Duodenal mucosa (tissue), 2 donors: ENCODE data around the gene MRPL17.
A peak's percentile ranks its signal among the peaks of the same experiment; 100 is the strongest.

Source experiments
- H3K27ac ChIP-seq: one replicate; pipeline ENCODE4 v1.7.0; 2013; ENCODE audit warnings: low read depth, low read length
- H3K27me3 ChIP-seq, 2 donors: one replicate each; pipeline ENCODE4 v1.7.0; 2013; ENCODE audit warnings: low read length in 2 of 2, control low read depth in 1 of 2; ENCODE audit not compliant: insufficient read depth in 2 of 2, control insufficient read depth in 1 of 2
- H3K36me3 ChIP-seq, 2 donors: one replicate each; pipeline ENCODE4 v1.7.0; 2013; ENCODE audit warnings: low read length in 2 of 2, control low read depth in 1 of 2; ENCODE audit not compliant: insufficient read depth in 2 of 2, control insufficient read depth in 1 of 2
- H3K4me1 ChIP-seq, 2 donors: one replicate each; pipeline ENCODE4 v1.7.0; 2013; ENCODE audit warnings: low read length in 2 of 2, control low read depth in 1 of 2; ENCODE audit not compliant: insufficient read depth in 2 of 2, control insufficient read depth in 1 of 2
- H3K4me3 ChIP-seq, 2 donors: one replicate each; pipeline ENCODE4 v1.7.0; 2013; ENCODE audit warnings: low read length in 2 of 2, low read depth in 1 of 2
- H3K9ac ChIP-seq, 2 donors: one replicate each; pipeline ENCODE4 v1.7.0; 2013; ENCODE audit warnings: low read length in 2 of 2, low read depth in 1 of 2
- H3K9me3 ChIP-seq, 2 donors: one replicate each; pipeline ENCODE4 v1.7.0; 2013; ENCODE audit warnings: low read length in 2 of 2, control low read depth in 1 of 2; ENCODE audit not compliant: control insufficient read depth in 1 of 2

MRPL17 gene

DNA sequence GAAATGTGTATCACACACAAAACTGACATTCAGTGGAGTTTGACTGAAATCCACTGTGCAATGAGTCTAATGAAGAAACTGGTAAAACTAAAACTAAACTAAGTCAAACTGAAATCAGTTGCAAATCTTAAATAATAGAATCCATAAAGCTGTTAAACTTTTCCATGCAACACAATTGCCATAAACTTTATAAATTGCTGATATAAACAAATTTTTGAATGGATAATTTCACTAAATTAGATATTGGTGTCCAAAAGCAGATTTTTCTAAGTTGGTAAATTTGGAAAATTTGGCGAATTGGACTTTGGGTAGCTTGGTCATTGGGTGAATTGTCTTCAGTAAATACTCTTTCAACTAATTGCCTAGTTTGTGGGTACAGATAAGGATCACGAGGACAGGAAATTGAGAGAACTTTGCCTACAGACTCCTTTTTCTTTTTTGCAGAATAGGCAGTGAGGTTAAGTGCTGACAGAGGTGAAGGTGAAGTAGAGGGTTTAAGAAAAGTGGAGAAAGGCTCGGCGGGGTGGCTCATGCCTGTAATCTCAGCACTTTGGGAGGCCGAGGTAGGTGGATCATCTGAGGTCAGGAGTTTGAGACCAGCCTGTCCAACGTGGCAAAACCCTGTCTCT lies 12.8 kb downstream of the MRPL17 start:
- Histone ChIP-seq H3K9me3 (no peaks in the 10 kb centered on the region), H3K27ac (no peak overlapping the region), H3K27me3 (no peaks in the 10 kb centered on the region), H3K36me3 (no peaks in the 10 kb centered on the region), H3K4me1 (peaks cover 0 to 3% of the 10 kb centered on the region in 2 donors), H3K9ac (no peak overlapping the region), H3K4me3 (no peak overlapping the region)

GRCh38 chr11:6667733-6668374 lies 15.3 kb downstream of the MRPL17 start:
- Histone ChIP-seq H3K27me3 (no peaks in the 10 kb centered on the region), H3K27ac (no peak overlapping the region), H3K9ac (no peak overlapping the region), H3K9me3 (no peaks in the 10 kb centered on the region), H3K4me1 (no peaks in the 10 kb centered on the region), H3K4me3 (no peak overlapping the region), H3K36me3 (no peaks in the 10 kb centered on the region)

DNA sequence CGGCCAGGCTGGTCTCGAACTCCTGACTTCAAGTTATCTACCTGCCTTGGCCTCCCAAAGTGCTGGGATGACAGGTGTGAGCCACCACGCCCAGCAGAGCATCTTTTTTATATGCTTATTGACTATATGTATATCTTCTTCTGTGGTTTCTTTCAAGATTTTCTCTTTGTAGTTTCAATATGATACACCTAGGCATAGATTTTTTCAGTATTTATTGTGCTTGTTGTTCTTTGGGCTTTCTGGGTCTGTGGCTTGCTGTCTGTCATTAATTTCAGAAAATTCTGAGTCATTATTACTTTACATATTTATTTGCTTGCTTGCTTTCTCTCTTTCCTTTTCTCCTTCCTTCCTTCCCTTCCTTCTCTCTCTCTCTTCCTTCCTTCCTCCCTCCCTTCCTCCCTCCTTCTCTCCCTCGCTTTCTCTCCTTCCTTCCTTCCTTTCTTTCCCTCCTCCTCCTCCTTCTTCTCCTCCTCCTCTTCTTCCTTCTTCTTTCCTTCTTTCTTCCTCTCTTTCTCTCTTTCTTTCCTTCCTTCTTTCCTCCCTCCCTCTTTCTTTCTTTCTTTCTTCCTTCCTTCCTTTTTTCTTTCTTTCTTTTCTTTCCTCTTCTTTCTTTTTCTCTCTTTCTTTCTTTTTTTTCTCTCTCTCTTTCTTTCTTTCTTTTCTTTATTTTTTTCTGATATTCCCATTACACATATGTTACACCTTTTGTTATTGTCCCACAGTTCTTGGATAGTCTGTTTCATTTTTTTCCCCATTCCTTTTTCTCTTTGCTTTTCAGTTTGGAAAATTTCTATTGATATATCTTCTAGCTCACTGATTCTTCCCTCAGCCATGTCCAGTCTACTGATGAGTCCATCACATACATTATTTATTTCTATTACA lies 16.6 kb downstream of the MRPL17 start:
- Histone ChIP-seq H3K27ac (no peak overlapping the region), H3K9me3 (no peaks in the 10 kb centered on the region), H3K27me3 (no peaks in the 10 kb centered on the region), H3K36me3 (no peaks in the 10 kb centered on the region), H3K4me3 (no peak overlapping the region), H3K4me1 (no peaks in the 10 kb centered on the region), H3K9ac (no peak overlapping the region)

DNA sequence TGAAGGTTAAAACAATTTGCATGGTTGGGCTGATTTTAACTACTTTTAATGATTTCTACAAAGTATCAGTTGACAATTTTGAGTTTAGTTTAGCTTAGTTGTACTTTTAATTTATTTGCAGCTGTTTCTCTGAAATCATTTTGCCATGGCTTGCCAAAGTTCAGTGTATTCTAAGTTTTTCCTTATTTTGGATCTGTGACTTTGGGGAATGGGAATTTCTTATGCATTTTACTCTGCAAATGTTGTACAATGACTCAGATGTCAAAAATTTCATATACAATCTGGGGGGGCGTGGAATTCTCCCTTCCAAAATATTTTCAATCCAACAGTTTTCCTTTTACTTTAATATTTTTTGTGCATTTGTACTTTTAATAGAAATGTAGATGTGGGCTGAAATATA lies 18.6 kb downstream of the MRPL17 start:
- H3K36me3 ChIP-seq, result no peaks in the 10 kb centered on the region

DNA sequence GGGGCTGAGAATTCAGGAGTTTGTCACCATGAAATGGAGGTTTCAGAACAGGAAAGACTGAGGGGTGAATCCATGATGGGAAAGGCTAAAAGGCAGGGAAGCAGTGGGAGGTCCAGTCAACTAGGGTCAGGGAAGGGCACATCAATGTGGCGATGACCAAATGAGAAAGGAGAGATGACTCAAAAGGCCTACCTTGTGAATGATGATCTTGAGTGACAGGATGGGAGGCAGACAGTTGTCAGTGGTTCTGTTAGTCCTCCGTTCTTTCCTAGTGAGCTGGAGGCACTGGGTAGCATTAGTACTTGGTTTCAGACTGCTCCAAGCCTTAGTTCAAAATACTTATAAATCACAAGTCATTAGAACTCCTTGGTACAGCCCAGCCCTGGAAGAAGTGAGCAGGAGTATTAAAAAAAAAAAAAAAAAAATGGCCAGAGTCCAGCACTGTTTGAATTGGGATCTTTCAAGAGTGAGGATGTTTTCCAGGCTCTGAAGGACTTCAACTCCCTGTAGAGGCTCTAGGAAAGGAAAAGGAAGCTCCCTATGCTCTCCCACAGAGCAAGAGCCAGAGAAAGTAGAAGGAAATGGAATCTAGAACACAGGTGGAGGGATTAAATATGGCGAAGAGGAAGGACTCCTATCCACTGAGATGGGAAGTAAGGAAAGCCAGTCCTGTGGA lies 19.2 kb downstream of the MRPL17 start:
- Histone ChIP-seq H3K36me3 (no peaks in the 10 kb centered on the region), H3K4me1 (no peaks in the 10 kb centered on the region), H3K9me3 (no peaks in the 10 kb centered on the region), H3K4me3 (no peak overlapping the region), H3K9ac (no peak overlapping the region), H3K27ac (no peak overlapping the region), H3K27me3 (no peaks in the 10 kb centered on the region)

More for the DNA sequence above, 18.6 kb downstream of the MRPL17 start:
- Histone ChIP-seq H3K4me3 (no peak overlapping the region), H3K9me3 (no peaks in the 10 kb centered on the region), H3K27ac (no peak overlapping the region), H3K9ac (no peak overlapping the region), H3K4me1 (no peaks in the 10 kb centered on the region), H3K27me3 (no peaks in the 10 kb centered on the region)

- Histone ChIP-seq H3K4me3 (no peak overlapping the region), H3K9ac (no peak overlapping the region), H3K27me3 (peaks cover 11 to 19% of the 10 kb centered on the region in 2 donors), H3K9me3 (no peaks in the 10 kb centered on the region), H3K27ac (no peak overlapping the region), H3K4me1 (no peaks in the 10 kb centered on the region), H3K36me3 (no peaks in the 10 kb centered on the region)
Observed at GRCh38 chr11:6660712-6661111, 22.4 kb downstream of the MRPL17 start.

GRCh38 chr11:6658647-6659046 lies 24.5 kb downstream of the MRPL17 start:
- Histone ChIP-seq H3K9ac (no peak overlapping the region), H3K27me3 (peaks cover 22 to 33% of the 10 kb centered on the region in 2 donors), H3K36me3 (no peaks in the 10 kb centered on the region), H3K27ac (no peak overlapping the region), H3K9me3 (no peaks in the 10 kb centered on the region), H3K4me1 (no peaks in the 10 kb centered on the region), H3K4me3 (no peak overlapping the region)

DNA sequence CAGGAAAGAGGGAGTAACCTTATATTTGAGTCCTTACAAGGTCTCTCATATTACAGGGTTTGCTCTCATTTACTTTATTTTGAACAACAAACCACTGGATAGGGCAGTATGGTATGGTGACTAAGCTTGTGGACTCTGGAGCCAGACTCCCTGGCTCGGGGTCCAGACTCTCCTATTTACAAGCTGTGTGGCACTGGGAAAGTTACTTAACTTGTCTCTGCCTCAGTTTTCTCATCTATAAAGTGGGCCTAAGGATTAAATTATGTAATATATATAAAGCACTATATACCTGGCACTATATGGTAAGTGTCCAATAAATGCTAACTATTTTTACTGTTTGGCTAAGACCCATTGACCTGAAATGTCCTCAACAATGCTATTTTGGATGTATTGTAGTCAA lies 25.8 kb downstream of the MRPL17 start:
- H3K9ac ChIP-seq, result no peak overlapping the region
- no peak overlapping the region for H3K27ac ChIP-seq
- peaks cover 29 to 33% of the 10 kb centered on the region in 2 donors for H3K27me3 ChIP-seq
- no peaks in the 10 kb centered on the region for H3K9me3 ChIP-seq
- no peaks in the 10 kb centered on the region for H3K4me1 ChIP-seq
- no peak overlapping the region for H3K4me3 ChIP-seq
- no peaks in the 10 kb centered on the region for H3K36me3 ChIP-seq

- Histone ChIP-seq H3K9me3 (no peaks in the 10 kb centered on the region), H3K27me3 (peaks cover 29 to 33% of the 10 kb centered on the region in 2 donors), H3K4me1 (no peaks in the 10 kb centered on the region), H3K4me3 (no peak overlapping the region), H3K36me3 (no peaks in the 10 kb centered on the region), H3K9ac (no peak overlapping the region), H3K27ac (no peak overlapping the region)
Observed at GRCh38 chr11:6656936-6657335, 26.2 kb downstream of the MRPL17 start.

GRCh38 chr11:6656584-6656915 lies 26.6 kb downstream of the MRPL17 start:
- peak overlapping the region in 1 of 2 donors; percentile 53 for H3K4me3 ChIP-seq
- peak overlapping the region in 1 of 2 donors; percentile 43 for H3K9ac ChIP-seq
- H3K27ac ChIP-seq, result no peak overlapping the region
- H3K27me3 ChIP-seq, result peaks cover 32 to 33% of the 10 kb centered on the region in 2 donors
- no peaks in the 10 kb centered on the region for H3K9me3 ChIP-seq
- H3K36me3 ChIP-seq, result no peaks in the 10 kb centered on the region
- no peaks in the 10 kb centered on the region for H3K4me1 ChIP-seq
